ENCODE data around the gene MYO1E.
A peak's percentile ranks its signal among the peaks of the same experiment; 100 is the strongest.
"Not testable (repeated sequence)": the region's sequence is repeated elsewhere in the genome, so short reads cannot be mapped to it uniquely, and the experiment has no call there.

Gene MYO1E

GRCh38 chr15:59372352-59373211 is at the start of gene MYO1E:
MYO1E (minus strand) TSS chr15:59372871; CDS start chr15:59372500, 371 bp downstream.
- DNase-seq (ENCODE audit: low read depth in 2 of 2) = peak in 1 of 2 donors; percentile 3

- DNase-seq (ENCODE audit: low read depth in 2 of 2) = no peak
These were observed 48.4 kb upstream of the MYO1E start for GRCh38 chr15:59420986-59421618.

GRCh38 chr15:59420108-59420507 is 47.4 kb upstream of the MYO1E start:
- no peak for DNase-seq (ENCODE audit: low read depth in 2 of 2)

GRCh38 chr15:59419170-59419569 is 46.5 kb upstream of the MYO1E start:
- DNase-seq (ENCODE audit: low read depth in 2 of 2) = no peak

GRCh38 chr15:59416816-59417215 is 44.1 kb upstream of the MYO1E start:
- no peak for DNase-seq (ENCODE audit: low read depth in 2 of 2)

- DNase-seq (ENCODE audit: low read depth in 2 of 2) = no peak
These were observed 40.9 kb upstream of the MYO1E start for GRCh38 chr15:59413577-59413976.

GRCh38 chr15:59410391-59410896 is 37.8 kb upstream of the MYO1E start:
- DNase-seq (ENCODE audit: low read depth in 2 of 2) = no peak

GRCh38 chr15:59407946-59408345 is 35.3 kb upstream of the MYO1E start:
- no peak for DNase-seq (ENCODE audit: low read depth in 2 of 2)

GRCh38 chr15:59406446-59406845 is 33.8 kb upstream of the MYO1E start:
- no peak for DNase-seq (ENCODE audit: low read depth in 2 of 2)

GRCh38 chr15:59405079-59405478 is 32.4 kb upstream of the MYO1E start:
- DNase-seq (ENCODE audit: low read depth in 2 of 2) = no peak

- no peak for DNase-seq (ENCODE audit: low read depth in 2 of 2)
These were observed 29.3 kb upstream of the MYO1E start for GRCh38 chr15:59401824-59402569.

- not testable (repeated sequence) for DNase-seq (ENCODE audit: low read depth in 2 of 2)
These were observed 28.6 kb upstream of the MYO1E start for GRCh38 chr15:59401051-59401823.

- DNase-seq (ENCODE audit: low read depth in 2 of 2) = no peak
These were observed 27.6 kb upstream of the MYO1E start for GRCh38 chr15:59400103-59400813.

GRCh38 chr15:59399465-59400102 is 26.9 kb upstream of the MYO1E start:
- no peak for DNase-seq (ENCODE audit: low read depth in 2 of 2)

GRCh38 chr15:59398220-59398619 is 25.5 kb upstream of the MYO1E start:
- DNase-seq (ENCODE audit: low read depth in 2 of 2) = no peak

- DNase-seq (ENCODE audit: low read depth in 2 of 2) = no peak
These were observed 24.0 kb upstream of the MYO1E start for GRCh38 chr15:59396679-59397078.

- no peak for DNase-seq (ENCODE audit: low read depth in 2 of 2)
These were observed 23.5 kb upstream of the MYO1E start for GRCh38 chr15:59396211-59396610.

- DNase-seq (ENCODE audit: low read depth in 2 of 2) = no peak
These were observed 21.5 kb upstream of the MYO1E start for GRCh38 chr15:59394166-59394661.

- DNase-seq (ENCODE audit: low read depth in 2 of 2) = no peak
These were observed 19.6 kb upstream of the MYO1E start for GRCh38 chr15:59392299-59392698.

- DNase-seq (ENCODE audit: low read depth in 2 of 2) = no peak
These were observed 16.0 kb upstream of the MYO1E start for GRCh38 chr15:59388670-59389069.

All from stimulated activated CD8-positive, alpha-beta memory T cell treated with anti-CD3 and anti-CD28 coated beads, Interleukin-7, amount 100 ng/mL, for 4 hours (primary cell).